PC-3 (cell line): Measurements from ENCODE around the gene CYBA. TPM values are rescaled to one million over a fixed set of nuclear protein-coding genes. Genes with fewer than 3 reads are reported as not detected.

Experiments
- ATAC-seq: fragments of 200-7000 bp; cut with Tn5 transposase; 2 replicates; pipeline ENCODE4 v1.9.1; 2020; ENCODE audit warnings: mild to moderate bottlenecking, moderate library complexity
- BruUV-seq: library from RNA; stranded (reverse); fragments of 400-500 nt; replicated peaks from 2 replicates; lab custom pipeline; 2021; lab: Mats Ljungman, UMichigan
- CTCF ChIA-PET: fragments of 300-600 bp; sonication (Branson Sonifier 250); formaldehyde crosslinking; loops from one replicate; lab custom pipeline; 2022; ENCODE audit warnings: antibody characterized with exemption; lab: Charles Lee
- POLR2A ChIA-PET: fragments of 300-600 bp; sonication (Branson Sonifier 250); formaldehyde crosslinking; loops from one replicate; lab custom pipeline; 2022; ENCODE audit warnings: antibody characterized with exemption; ENCODE audit not compliant: unreplicated experiment; lab: Charles Lee
- DNase-seq: peaks from one replicate; pipeline ENCODE4 v3.0.0-alpha.2; 2015
- H2AFZ ChIP-seq: fragments of 300-600 bp; sonication (generic); 2 replicates; pipeline ENCODE4 v1.6.0; 2016; ENCODE audit warnings: antibody characterized with exemption, low read length
- H3F3A ChIP-seq: fragments of 300-600 bp; sonication (generic); one replicate; pipeline ENCODE4 v1.6.0; 2017; ENCODE audit warnings: antibody characterized with exemption, low read length, control low read depth, mild to moderate bottlenecking; ENCODE audit not compliant: unreplicated experiment
- H3K27ac ChIP-seq: fragments of 300-600 bp; sonication (generic); 2 replicates; pipeline ENCODE4 v1.5.1; 2016; ENCODE audit warnings: mild to moderate bottlenecking, low read length
- H3K27me3 ChIP-seq: fragments of 300-600 bp; sonication (generic); 2 replicates; pipeline ENCODE4 v1.6.1; 2016; ENCODE audit warnings: low read length, mixed read lengths
- H3K36me3 ChIP-seq: fragments of 300-600 bp; sonication (generic); 2 replicates; pipeline ENCODE4 v1.6.1; 2016; ENCODE audit warnings: low read depth, mixed run types, low read length, mixed read lengths
- H3K4me1 ChIP-seq: fragments of 300-600 bp; sonication (generic); 2 replicates; pipeline ENCODE4 v1.5.1; 2016; ENCODE audit warnings: low read length; ENCODE audit not compliant: insufficient read depth
- H3K4me2 ChIP-seq: fragments of 300-600 bp; sonication (generic); 2 replicates; pipeline ENCODE4 v1.6.0; 2016; ENCODE audit warnings: low read length
- H3K4me3 ChIP-seq: fragments of 300-600 bp; sonication (generic); 2 replicates; pipeline ENCODE4 v1.5.1; 2016; ENCODE audit warnings: mild to moderate bottlenecking, low read length, mixed read lengths
- H3K79me2 ChIP-seq: fragments of 300-600 bp; sonication (generic); 2 replicates; pipeline ENCODE4 v1.6.1; 2017; ENCODE audit warnings: low read length, mixed read lengths
- H3K9ac ChIP-seq: fragments of 300-600 bp; sonication (generic); 2 replicates; pipeline ENCODE4 v1.6.0; 2016; ENCODE audit warnings: mild to moderate bottlenecking, low read length
- H3K9me2 ChIP-seq: fragments of 300-600 bp; sonication (generic); replicated peaks from 2 replicates; pipeline ENCODE4 v1.6.1; 2016; ENCODE audit warnings: mixed run types, low read length, mixed read lengths
- H3K9me3 ChIP-seq: fragments of 300-600 bp; sonication (generic); 2 replicates; pipeline ENCODE4 v1.6.1; 2016; ENCODE audit warnings: low read length, mixed read lengths
- H4K20me1 ChIP-seq: fragments of 300-600 bp; sonication (generic); 2 replicates; pipeline ENCODE4 v1.6.1; 2016; ENCODE audit warnings: low read length, mixed read lengths
- CTCF ChIP-seq: fragments of 300-600 bp; sonication (generic); conservative IDR thresholded peaks from 2 replicates; pipeline ENCODE4 v1.5.1; 2017; ENCODE audit warnings: antibody characterized with exemption, low read depth, mild to moderate bottlenecking, low read length
- EZH2 ChIP-seq: fragments of 300-600 bp; sonication (generic); IDR thresholded peaks from one replicate; pipeline ENCODE4 v1.6.1; 2017; ENCODE audit warnings: antibody characterized with exemption, mild to moderate bottlenecking, low read length; ENCODE audit not compliant: unreplicated experiment
- EZH2phosphoT487 ChIP-seq: fragments of 300-600 bp; sonication (generic); IDR thresholded peaks from 2 replicates; pipeline ENCODE4 v1.6.1; 2018; ENCODE audit warnings: mild to moderate bottlenecking, antibody characterized with exemption, low read length, borderline replicate concordance
- intact Hi-C: fragments of 100-400 bp; cut with micrococcal nuclease; formaldehyde crosslinking; loops from 2 replicates; pipeline ENCODE4 v1.9.0; 2023
- total RNA-seq: library from RNA; depleted of rRNA; stranded (reverse); fragments of >200 nt; gene quantifications from 2 replicates; pipeline ENCODE4 v1.2.3, GENCODE V29; 2014

CYBA gene
- total RNA-seq, 1 experiment from 2014 or later, result not detected

DNA sequence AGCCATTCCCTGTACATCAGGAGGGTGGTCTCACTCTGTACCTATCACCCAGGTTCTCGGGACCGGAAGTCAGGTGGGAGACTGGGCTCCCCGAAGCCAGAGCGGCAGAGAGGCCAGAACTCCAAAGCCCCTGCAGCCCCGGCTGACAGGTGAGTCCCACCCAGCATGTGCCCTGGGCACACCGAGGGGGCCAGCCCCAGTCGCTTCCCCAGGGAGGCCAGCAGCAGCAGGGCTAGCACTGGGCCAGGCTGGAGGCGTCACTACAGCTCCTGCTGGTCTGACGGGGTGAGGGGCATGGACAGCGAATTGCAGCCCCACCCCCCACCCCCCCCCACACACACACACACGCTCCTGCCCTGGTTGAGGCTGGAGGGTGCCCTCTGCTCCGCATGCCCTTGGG lies 20.4 kb downstream of the CYBA start:
- no peak overlapping the region for H3K9ac ChIP-seq
- no peak for ATAC-seq
- no peaks in the 10 kb centered on the region for H3K4me1 ChIP-seq
- POLR2A ChIA-PET, result no interaction called here
- no peaks in the 10 kb centered on the region for H3K9me2 ChIP-seq
- no peaks in the 10 kb centered on the region for H4K20me1 ChIP-seq
- H3K27me3 ChIP-seq, result no peaks in the 10 kb centered on the region
- H3K4me3 ChIP-seq, result no peak overlapping the region
- H3F3A ChIP-seq, result no peaks in the 10 kb centered on the region
- H2AFZ ChIP-seq, result no peak overlapping the region
- no peaks in the 10 kb centered on the region for H3K36me3 ChIP-seq
- intact Hi-C loops, result no loop called here
- no TSS peak for BruUV-seq
- H3K27ac ChIP-seq, result no peak overlapping the region
- no peaks in the 10 kb centered on the region for H3K9me3 ChIP-seq
- no peak overlapping the region for H3K4me2 ChIP-seq
- H3K79me2 ChIP-seq, result no peaks in the 10 kb centered on the region
- DNase-seq, result no peak
- TF ChIP-seq CTCF (no peak), EZH2 (no peak), EZH2phosphoT487 (no peak)
- CTCF ChIA-PET, result no interaction called here

DNA sequence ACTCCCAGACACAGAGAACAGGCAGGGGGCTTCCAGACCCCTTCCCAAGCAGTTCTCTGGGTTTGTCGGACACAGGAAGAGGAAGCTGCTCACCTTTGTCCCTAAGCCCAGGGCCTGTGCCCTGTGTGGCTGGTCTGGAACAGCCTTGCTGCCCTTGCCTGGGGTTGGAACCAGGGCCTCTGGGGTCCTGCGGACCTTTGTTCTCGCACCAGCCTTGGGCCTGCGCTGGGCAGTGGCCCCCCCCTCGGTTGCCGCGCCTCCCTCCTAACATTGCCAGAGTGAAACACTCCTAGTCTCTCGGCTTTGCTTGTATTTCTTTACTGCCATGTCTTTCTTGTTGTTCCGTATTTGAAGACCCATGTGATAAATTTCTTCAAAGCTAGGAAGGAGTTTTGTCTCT lies 21.0 kb downstream of the CYBA start:
- CTCF ChIA-PET, result no interaction called here
- no peak for ATAC-seq
- no TSS peak for BruUV-seq

More for the DNA sequence above, 21.0 kb downstream of the CYBA start:
- TF ChIP-seq EZH2 (no peak), CTCF (no peak), EZH2phosphoT487 (no peak)
- POLR2A ChIA-PET, result no interaction called here
- no peaks in the 10 kb centered on the region for H3K27me3 ChIP-seq
- intact Hi-C loops, result no loop called here
- no peaks in the 10 kb centered on the region for H4K20me1 ChIP-seq
- no peak overlapping the region for H3K27ac ChIP-seq
- no peaks in the 10 kb centered on the region for H3K36me3 ChIP-seq
- no peaks in the 10 kb centered on the region for H3K4me1 ChIP-seq
- H2AFZ ChIP-seq, result no peak overlapping the region
- H3K4me3 ChIP-seq, result no peak overlapping the region
- no peaks in the 10 kb centered on the region for H3F3A ChIP-seq
- H3K9me2 ChIP-seq, result no peaks in the 10 kb centered on the region
- H3K79me2 ChIP-seq, result no peaks in the 10 kb centered on the region
- no peak overlapping the region for H3K9ac ChIP-seq
- no peak for DNase-seq
- H3K4me2 ChIP-seq, result no peak overlapping the region
- H3K9me3 ChIP-seq, result no peaks in the 10 kb centered on the region
